HG02938 (cell line): ENCODE measurements around the gene SCLY.

Source experiments
- ATAC-seq: cut with Tn5 transposase; IDR thresholded peaks from one replicate; pipeline ENCODE4 v1.9.1; 2021; ENCODE audit warnings: mild to moderate bottlenecking, moderate library complexity; ENCODE audit not compliant: unreplicated experiment

SCLY gene

GRCh38 chr2:238096311-238097011 is 35.7 kb downstream of the SCLY start:
- ATAC-seq, result no peak

- no peak for ATAC-seq
Observed at GRCh38 chr2:238097201-238097987, 36.6 kb downstream of the SCLY start.

DNA sequence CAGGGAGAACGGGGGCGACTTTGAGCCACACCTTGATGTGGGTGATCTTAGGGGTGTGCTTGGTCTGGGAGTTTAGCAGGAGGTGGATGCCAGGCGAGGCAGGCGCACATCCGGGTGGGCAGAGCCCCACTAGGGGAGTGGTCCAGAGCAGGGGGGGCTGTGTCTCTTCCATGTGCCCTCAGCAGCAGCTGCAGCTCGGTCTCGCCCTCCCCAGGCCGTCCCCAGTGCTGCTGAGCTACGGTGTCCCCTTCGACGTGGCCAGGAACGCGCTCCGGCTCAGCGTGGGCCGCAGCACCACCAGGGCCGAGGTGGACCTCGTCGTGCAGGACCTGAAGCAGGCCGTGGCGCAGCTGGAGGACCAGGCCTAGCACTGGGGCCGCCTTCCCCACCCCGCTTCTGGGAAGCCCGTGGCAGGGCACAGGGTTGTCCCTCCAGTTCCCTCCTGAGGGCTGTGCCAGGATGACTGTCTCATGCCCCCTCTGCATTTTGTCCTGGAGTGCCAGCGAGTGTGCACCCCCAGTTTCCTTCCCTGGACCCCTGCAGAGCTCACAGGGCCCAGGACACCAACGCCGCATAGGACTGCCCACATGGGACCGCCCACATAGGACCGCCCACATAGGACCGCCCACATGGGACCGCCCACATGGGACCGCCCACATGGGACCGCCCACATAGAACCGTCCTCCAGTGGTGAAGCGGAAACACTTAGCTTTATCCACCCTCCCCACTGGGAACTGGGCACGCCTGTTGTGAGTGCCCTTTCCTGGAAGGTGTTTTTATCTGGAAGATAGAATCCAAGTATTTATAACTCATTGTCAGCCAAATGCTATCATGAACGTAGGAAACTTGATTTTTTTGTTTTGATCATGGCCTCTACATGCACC is 37.4 kb downstream of the SCLY start:
- peak; percentile 46 for ATAC-seq

GRCh38 chr2:238098901-238099713 is 38.3 kb downstream of the SCLY start:
- ATAC-seq, result no peak

- ATAC-seq, result no peak
Observed at GRCh38 chr2:238099714-238100048, 38.9 kb downstream of the SCLY start.

GRCh38 chr2:238100049-238100820 is 39.4 kb downstream of the SCLY start, which contains the start of gene ESPNL:
TSS of gene ESPNL (plus strand) at chr2:238100340. CDS start at chr2:238100420, 80 bp downstream.
- ATAC-seq, result no peak

GRCh38 chr2:238100821-238101771 is 40.3 kb downstream of the SCLY start:
- ATAC-seq, result no peak

DNA sequence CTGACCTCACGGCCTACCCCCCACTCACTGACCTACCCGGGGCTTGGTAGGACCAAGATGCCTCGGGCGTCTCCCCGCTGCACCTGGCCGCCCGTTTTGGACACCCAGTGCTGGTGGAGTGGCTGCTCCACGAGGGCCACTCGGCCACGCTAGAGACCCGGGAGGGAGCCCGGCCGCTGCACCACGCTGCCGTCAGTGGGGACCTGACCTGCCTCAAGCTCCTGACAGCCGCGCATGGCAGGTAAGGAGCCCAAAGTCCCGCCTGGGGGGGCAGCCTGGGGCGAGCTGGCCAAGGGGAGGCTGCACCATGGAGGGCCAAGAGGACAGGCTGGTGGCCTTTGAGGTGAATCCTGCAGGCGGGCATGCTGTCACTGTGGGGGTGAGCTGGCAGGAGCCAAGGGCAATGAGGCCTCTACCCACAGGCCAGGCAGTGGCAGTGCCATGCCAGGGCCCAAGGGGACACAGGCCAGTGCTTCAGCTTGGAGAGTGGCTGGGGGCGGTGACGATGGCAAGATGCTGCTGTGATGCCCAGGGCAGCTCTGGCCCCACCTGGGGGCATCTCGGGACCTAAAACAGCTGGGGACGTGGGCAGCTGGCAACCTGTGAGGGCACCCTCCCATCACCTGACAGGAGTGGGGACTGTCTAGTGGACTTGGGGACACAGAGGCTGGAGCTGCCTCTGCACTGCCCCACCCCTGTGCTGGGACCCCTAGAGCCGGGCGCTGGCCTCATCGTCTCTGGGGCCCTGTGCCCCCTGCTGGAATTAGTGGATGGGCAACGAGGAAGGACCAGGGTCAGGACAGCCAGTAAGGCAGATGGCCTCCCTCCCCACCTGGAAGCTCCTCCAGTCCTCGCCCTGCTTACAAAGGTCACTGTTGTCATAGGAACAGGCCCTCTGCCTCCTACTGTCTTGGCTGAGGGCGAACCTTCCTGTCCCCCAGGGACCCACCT is 41.4 kb downstream of the SCLY start:
- no peak for ATAC-seq

DNA sequence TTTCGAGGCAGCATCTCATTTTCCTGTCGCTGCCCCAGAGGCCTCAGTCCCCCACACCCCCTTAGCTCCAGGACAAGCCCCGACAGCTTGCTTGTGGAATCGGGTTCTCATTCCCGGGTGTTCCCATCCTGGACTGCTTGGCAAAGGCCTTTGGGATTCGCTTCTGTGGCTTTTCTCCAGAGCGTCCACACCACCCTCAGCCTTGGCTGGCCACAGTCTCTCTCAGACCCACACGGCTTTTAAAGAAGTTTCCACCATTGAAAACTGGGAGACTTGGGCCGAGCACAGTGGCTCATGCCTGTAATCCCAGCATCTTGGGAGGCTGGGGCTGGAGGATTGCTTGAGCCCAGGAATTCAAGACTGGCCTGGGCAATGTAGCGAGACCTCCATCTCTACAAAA is 42.1 kb downstream of the SCLY start:
- ATAC-seq, result no peak

- no peak for ATAC-seq
Observed at GRCh38 chr2:238103465-238104225, 42.8 kb downstream of the SCLY start.

GRCh38 chr2:238104226-238104690 is 43.5 kb downstream of the SCLY start:
- no peak for ATAC-seq

GRCh38 chr2:238104691-238105371 is 44.0 kb downstream of the SCLY start:
- no peak for ATAC-seq

DNA sequence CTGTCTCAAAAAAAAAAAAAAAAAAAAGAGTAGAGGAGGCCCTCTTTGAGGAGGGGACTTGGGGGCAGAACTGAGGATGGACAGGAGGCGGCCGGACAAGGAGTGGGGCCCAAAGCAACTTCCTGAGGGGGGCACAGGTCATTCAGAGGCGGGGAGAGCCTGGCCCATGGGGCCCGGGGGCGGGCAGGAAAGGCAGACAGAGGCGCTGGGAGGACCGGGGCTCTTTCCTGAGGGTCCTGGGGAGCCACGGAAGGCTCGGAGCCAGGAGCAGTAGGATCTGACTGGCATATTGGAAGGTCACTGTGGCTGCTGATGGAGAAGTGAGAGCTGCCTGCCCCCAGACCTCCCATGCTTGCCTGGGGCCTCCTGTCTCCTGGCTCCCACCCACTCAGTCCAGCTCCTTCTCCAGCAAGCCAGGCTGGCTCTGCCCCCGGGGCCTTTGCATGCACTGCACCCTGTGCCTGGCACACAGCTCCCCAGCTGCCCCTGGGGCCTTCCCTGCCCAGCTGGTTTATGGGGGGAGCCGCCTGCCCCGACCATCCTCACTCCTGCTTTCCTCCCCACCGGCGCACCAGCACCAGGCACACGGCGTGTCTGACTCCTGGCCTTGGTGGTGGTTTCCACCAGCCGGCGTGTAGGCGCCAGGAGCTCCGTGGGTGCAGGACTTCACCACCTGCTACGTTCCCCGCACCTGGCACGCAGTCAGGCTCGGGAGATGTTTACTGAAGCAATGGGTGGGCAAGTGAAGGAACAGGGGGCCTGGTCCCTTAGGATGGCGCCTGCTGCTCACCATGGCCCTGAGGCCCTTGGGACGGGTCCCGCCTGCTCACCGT is 44.9 kb downstream of the SCLY start:
- no peak for ATAC-seq

DNA sequence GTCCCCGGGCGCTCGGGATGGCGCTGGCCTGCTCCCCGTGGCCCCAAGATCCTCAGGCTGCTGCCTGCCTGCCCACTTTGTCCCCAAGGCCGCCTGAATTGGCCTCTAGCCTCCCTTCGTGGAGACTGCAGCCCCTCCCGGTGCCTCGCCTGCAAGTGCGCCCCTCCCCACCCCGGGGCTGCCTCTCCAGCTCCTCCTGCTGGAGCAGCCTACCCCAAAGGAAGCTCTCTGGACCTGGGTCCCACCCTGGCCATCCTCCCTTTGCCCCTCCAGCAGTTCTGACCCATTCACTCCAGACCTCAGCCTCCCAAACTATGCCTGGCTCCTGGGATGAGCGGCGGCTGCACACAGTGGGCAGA is 45.5 kb downstream of the SCLY start:
- no peak for ATAC-seq
